H1 (cell line): ENCODE data around the gene FNIP2. TPM values are rescaled to one million over a fixed set of nuclear protein-coding genes. Genes with fewer than 3 reads are reported as not detected.

Experiments
- CTCF ChIA-PET: fragments of 300-600 bp; sonication (Branson Sonifier 250); formaldehyde crosslinking; loops from one replicate; lab custom pipeline; 2021; ENCODE audit not compliant: partially characterized antibody; lab: Charles Lee
- POLR2A ChIA-PET: fragments of 300-600 bp; sonication (Branson Sonifier 250); formaldehyde crosslinking; loops from one replicate; lab custom pipeline; 2021; ENCODE audit warnings: inconsistent platforms; ENCODE audit not compliant: partially characterized antibody; lab: Charles Lee
- DNase-seq, 2 experiments: peaks; one replicate each; pipeline versions ENCODE4 v3.0.0 to v3.0.0-alpha.2; 2010 to 2022; ENCODE audit warnings: low spot score in 2 of 2, low read depth in 1 of 2, mixed read lengths in 1 of 2
- FAIRE-seq: peaks from 2 replicates; lab custom pipeline; 2011; peaks lifted over from hg19 to GRCh38; lab: Jason Lieb, UNC
- H2AFZ ChIP-seq: 2 replicates; pipeline ENCODE4 v1.8.1; 2012; ENCODE audit warnings: low read length, inconsistent platforms
- H2AK5ac ChIP-seq: 2 replicates; pipeline ENCODE4 v1.6.1; 2013; ENCODE audit warnings: low read depth, low read length
- H2BK120ac ChIP-seq: replicated peaks from 2 replicates; pipeline ENCODE3; 2013; ENCODE audit warnings: low read depth, low read length, inconsistent platforms
- H2BK12ac ChIP-seq: 2 replicates; pipeline ENCODE4 v1.6.1; 2013; ENCODE audit warnings: low read depth, low read length
- H2BK15ac ChIP-seq: 2 replicates; pipeline ENCODE4 v1.6.1; 2013; ENCODE audit warnings: low read length
- H2BK20ac ChIP-seq: 2 replicates; pipeline ENCODE4 v1.6.1; 2013; ENCODE audit warnings: low read length
- H2BK5ac ChIP-seq: 2 replicates; pipeline ENCODE4 v1.6.1; 2013; ENCODE audit warnings: low read depth, low read length
- H3K14ac ChIP-seq: 2 replicates; pipeline ENCODE4 v1.6.1; 2013; ENCODE audit warnings: inconsistent platforms; ENCODE audit not compliant: insufficient read length
- H3K18ac ChIP-seq: 2 replicates; pipeline ENCODE4 v1.6.1; 2013; ENCODE audit warnings: low read length; ENCODE audit errors: extremely low read depth
- H3K23ac ChIP-seq: 2 replicates; pipeline ENCODE4 v1.6.1; 2013; ENCODE audit warnings: inconsistent platforms; ENCODE audit not compliant: insufficient read length
- H3K23me2 ChIP-seq: 2 replicates; pipeline ENCODE4 v1.6.1; 2013; ENCODE audit warnings: low read depth, low read length
- H3K27ac ChIP-seq: 2 replicates; pipeline ENCODE4 v1.6.1; 2011; ENCODE audit warnings: low read depth, low read length, inconsistent platforms
- H3K27me3 ChIP-seq, 4 experiments: replicated peaks in 1 of 4; 1 replicate in 1 of 4; 2 replicates in 3 of 4; pipeline versions ENCODE4 v1.6.1 to v1.8.1; 2011 to 2013; ENCODE audit warnings: low read length in 3 of 4, mild to moderate bottlenecking in 3 of 4, inconsistent platforms in 2 of 4, mixed read lengths in 2 of 4, moderate library complexity in 1 of 4; ENCODE audit not compliant: control insufficient read depth in 3 of 4, insufficient read depth in 3 of 4; ENCODE audit errors: extremely low read depth in 1 of 4
- H3K36me3 ChIP-seq, 4 experiments: 2 replicates each; pipeline versions ENCODE4 v1.6.1 to v1.8.1; 2011 to 2013; ENCODE audit warnings: mild to moderate bottlenecking in 4 of 4, low read length in 3 of 4, moderate library complexity in 2 of 4, control low read depth in 1 of 4, inconsistent platforms in 1 of 4; ENCODE audit not compliant: insufficient read depth in 4 of 4, control insufficient read depth in 2 of 4
- H3K4ac ChIP-seq: replicated peaks from 2 replicates; pipeline ENCODE3; 2013; ENCODE audit warnings: low read length, low read depth, mixed read lengths, inconsistent platforms; ENCODE audit not compliant: insufficient read length
- H3K4me1 ChIP-seq, 4 experiments: replicated peaks in 1 of 4; 1 replicate in 1 of 4; 2 replicates in 3 of 4; pipeline versions ENCODE4 v1.6.1 to v1.8.1; 2011 to 2013; ENCODE audit warnings: low read length in 3 of 4, inconsistent platforms in 2 of 4, mixed read lengths in 1 of 4; ENCODE audit not compliant: insufficient read depth in 4 of 4, control insufficient read depth in 3 of 4
- H3K4me2 ChIP-seq, 2 experiments: 2 replicates each; pipeline versions ENCODE4 v1.6.1 to v1.8.1; 2011 to 2013; ENCODE audit warnings: low read depth in 2 of 2, low read length in 2 of 2, control low read depth in 1 of 2, inconsistent platforms in 1 of 2, mild to moderate bottlenecking in 1 of 2; ENCODE audit not compliant: insufficient read depth in 1 of 2
- H3K4me3 ChIP-seq, 4 experiments: fragments of 200-600, 300-600 bp in 1 of 4; sonication (generic), shearing (Covaris generic), sonication (Bioruptor Twin) in 1 of 4; 2 replicates each; pipeline versions ENCODE4 v1.5.1 to v1.8.1; 2011 to 2016; ENCODE audit warnings: low read length in 4 of 4, low read depth in 3 of 4, control low read depth in 2 of 4, inconsistent platforms in 2 of 4, mild to moderate bottlenecking in 2 of 4, mixed read lengths in 1 of 4, moderate library complexity in 1 of 4; ENCODE audit not compliant: insufficient read depth in 2 of 4; ENCODE audit errors: extremely low read depth in 1 of 4
- H3K56ac ChIP-seq: replicated peaks from 2 replicates; pipeline ENCODE3; 2013; ENCODE audit warnings: low read depth, mild to moderate bottlenecking, mixed read lengths, low read length, inconsistent platforms; ENCODE audit not compliant: insufficient read length
- H3K79me1 ChIP-seq: 2 replicates; pipeline ENCODE4 v1.6.1; 2013; ENCODE audit warnings: low read depth, low read length, control low read depth
- H3K79me2 ChIP-seq, 2 experiments: 2 replicates each; pipeline versions ENCODE4 v1.6.1 to v1.8.1; 2012 to 2013; ENCODE audit warnings: low read length in 2 of 2, mild to moderate bottlenecking in 2 of 2, inconsistent platforms in 1 of 2; ENCODE audit not compliant: insufficient read depth in 2 of 2, control insufficient read depth in 1 of 2
- H3K9ac ChIP-seq, 4 experiments: replicated peaks in 1 of 4; 1 replicate in 1 of 4; 2 replicates in 3 of 4; pipeline versions ENCODE4 v1.6.1 to v1.8.1; 2011 to 2013; ENCODE audit warnings: low read depth in 3 of 4, low read length in 3 of 4, control low read depth in 2 of 4, mild to moderate bottlenecking in 2 of 4, moderate library complexity in 2 of 4, inconsistent platforms in 1 of 4; ENCODE audit errors: extremely low read depth in 1 of 4
- H3K9me3 ChIP-seq, 2 experiments: 2 replicates each; pipeline versions ENCODE4 v1.6.1 to v1.8.1; 2012 to 2013; ENCODE audit warnings: mild to moderate bottlenecking in 2 of 2, moderate library complexity in 2 of 2, control low read depth in 1 of 2, inconsistent platforms in 1 of 2, low read depth in 1 of 2, low read length in 1 of 2, mixed read lengths in 1 of 2; ENCODE audit not compliant: insufficient read depth in 2 of 2
- H4K20me1 ChIP-seq, 2 experiments: replicated peaks in 1 of 2; 2 replicates each; pipeline versions ENCODE3 to v1.8.1; 2011 to 2013; ENCODE audit warnings: inconsistent platforms in 2 of 2, low read length in 2 of 2, mild to moderate bottlenecking in 1 of 2; ENCODE audit not compliant: insufficient read depth in 2 of 2, control insufficient read depth in 1 of 2
- H4K5ac ChIP-seq: 2 replicates; pipeline ENCODE4 v1.6.1; 2013; ENCODE audit warnings: low read length, low read depth, mixed read lengths, inconsistent platforms; ENCODE audit not compliant: insufficient read length
- H4K8ac ChIP-seq: 2 replicates; pipeline ENCODE4 v1.8.0; 2013; ENCODE audit warnings: mild to moderate bottlenecking, moderate library complexity, low read length, inconsistent platforms; ENCODE audit not compliant: insufficient read depth; ENCODE audit errors: extremely low read depth
- H4K91ac ChIP-seq: replicated peaks from 2 replicates; pipeline ENCODE3; 2013; ENCODE audit warnings: low read length, mixed read lengths, inconsistent platforms; ENCODE audit not compliant: insufficient read length
- ATF2 ChIP-seq: IDR thresholded peaks from 2 replicates; pipeline ENCODE4 v1.6.1; 2012; ENCODE audit warnings: low read length, inconsistent platforms
- CBX5 ChIP-seq: fragments of 300-800, 300-1000 bp; sonication (generic); IDR thresholded peaks from 2 replicates; pipeline ENCODE4 v1.7.1; 2016; ENCODE audit warnings: antibody characterized with exemption, low read length, low read depth
- CHD1 ChIP-seq: IDR thresholded peaks from 2 replicates; pipeline ENCODE4 v1.6.1; 2012; ENCODE audit warnings: low read depth, low read length, improper control_type of control experiment
- E2F6 ChIP-seq: IDR thresholded peaks from 2 replicates; pipeline ENCODE4 v1.6.1; 2012; ENCODE audit warnings: inconsistent platforms
- KDM1A ChIP-seq: fragments of 200-600, 300-600 bp; sonication (generic); IDR thresholded peaks from 2 replicates; pipeline ENCODE4 v1.7.1; 2016; ENCODE audit warnings: mild to moderate bottlenecking, low read length, borderline replicate concordance
- KDM4A ChIP-seq: IDR thresholded peaks from one replicate; pipeline ENCODE4 v1.7.1; 2012; ENCODE audit warnings: low read depth, mild to moderate bottlenecking, moderate library complexity, low read length, inconsistent platforms; ENCODE audit not compliant: severe bottlenecking
- MAX ChIP-seq: IDR thresholded peaks from 2 replicates; pipeline ENCODE4 v1.6.1; 2012; ENCODE audit warnings: inconsistent platforms
- RAD21 ChIP-seq, 2 experiments: IDR thresholded peaks in 1 of 2; conservative IDR thresholded peaks in 1 of 2; 2 replicates each; pipeline ENCODE4 v1.6.1; 2011; ENCODE audit warnings: low read depth in 2 of 2, low read length in 2 of 2, improper control_type of control experiment in 1 of 2, inconsistent platforms in 1 of 2, mild to moderate bottlenecking in 1 of 2, moderate library complexity in 1 of 2
- WGBS, 2 experiments: shearing (Covaris generic) in 1 of 2; methylation state at CpG; one replicate each; pipeline versions ENCODE4 v1.1.6 to v1.1.7; 2013 to 2015; ENCODE audit warnings: low lambda C conversion rate in 2 of 2, mixed read lengths in 2 of 2, inconsistent platforms in 1 of 2, low coverage in 1 of 2, missing lambda C conversion rate in 1 of 2; ENCODE audit not compliant: insufficient replicate concordance in 2 of 2, insufficient coverage in 1 of 2, insufficient read length in 1 of 2; ENCODE audit errors: extremely low coverage in 1 of 2, missing lambda C conversion rate in 1 of 2; 5-methylcytosine and 5-hydroxymethylcytosine counted together
- polyA plus RNA-seq, 7 experiments: library from polyadenylated mRNA; depleted of rRNA in 3 of 7; stranded (reverse) in 5 of 7; unstranded in 2 of 7; fragments of >200 nt in 5 of 7; fragments of 200-250 nt in 2 of 7; gene quantifications; 1 replicate in 5 of 7; 2 replicates in 1 of 7; 4 replicates in 1 of 7; pipeline versions ENCODE4 v1.2.1 to v1.2.3, GENCODE V29; 2011 to 2013; ENCODE audit warnings: missing spikeins in 2 of 7, mixed read lengths in 2 of 7
- total RNA-seq: library from RNA; stranded (reverse); fragmentation: NEBNext Ultra II Directional; extraction: Animal tissue kit (Norgen Biotek cat#: 25700); gene quantifications from 2 replicates; pipeline ENCODE4 v1.2.1, GENCODE V29; 2021

Gene FNIP2
- total and polyA plus RNA-seq, 2 of the 8 experiments (the other 6 are each of a cell fraction or from before 2014, with no cell fraction given), result 4.0 to 13.0 TPM

GRCh38 chr4:158807691-158808090, 38.9 kb downstream of the FNIP2 start:
- no peak overlapping the region for H2BK15ac ChIP-seq
- H3K23me2 ChIP-seq, result no peaks in the 10 kb centered on the region
- no peak overlapping the region for H2AFZ ChIP-seq
- H3K4me3 ChIP-seq, result no peak overlapping the region
- no peak overlapping the region for H3K23ac ChIP-seq
- no peak overlapping the region for H2AK5ac ChIP-seq
- no peak overlapping the region for H4K5ac ChIP-seq
- H3K18ac ChIP-seq, result no peak overlapping the region
- no peaks in the 10 kb centered on the region for H4K20me1 ChIP-seq
- H3K36me3 ChIP-seq, result no peaks in the 10 kb centered on the region
- H2BK12ac ChIP-seq, result no peak overlapping the region
- TF ChIP-seq KDM4A (no peak), RAD21 (IDR thresholded peaks at IDR 0.05 in 1 of 2, conservative IDR thresholded peaks at IDR 0.05 in 1 of 2; ENCODE audit: low read depth in 2 of 2, low read length in 2 of 2) (no peak), CBX5 (no peak), E2F6 (no peak), KDM1A (no peak), ATF2 (no peak), CHD1 (no peak), MAX (no peak)
- peaks cover 0 to 4% (median 3%) of the 10 kb centered on the region in 4 experiments; a peak in 3 of 7 replicates for H3K4me1 ChIP-seq
- H3K4me2 ChIP-seq, result no peak overlapping the region
- H3K27me3 ChIP-seq, result no peaks in the 10 kb centered on the region
- H3K56ac ChIP-seq, result no peak overlapping the region
- no peak overlapping the region for H3K27ac ChIP-seq
- no peak overlapping the region for H3K4ac ChIP-seq
- whole genome bisulfite sequencing, 2 experiments, result 85% methylated on average over 3 of the region's 3 CpGs; no CpG with 5 or more reads in 1 of the 2 experiments
- H2BK20ac ChIP-seq, result no peak overlapping the region
- no peak overlapping the region for H4K91ac ChIP-seq
- H3K79me2 ChIP-seq, result no peaks in the 10 kb centered on the region
- no peak for DNase-seq
- H3K9ac ChIP-seq, result no peak overlapping the region
- H4K8ac ChIP-seq, result no peak overlapping the region
- H3K79me1 ChIP-seq, result no peaks in the 10 kb centered on the region
- POLR2A ChIA-PET, result no interaction called here
- H3K14ac ChIP-seq, result no peak overlapping the region
- no peak overlapping the region for H2BK120ac ChIP-seq
- CTCF ChIA-PET, result interaction anchor here (0.7 kb wide), 1 partner anchor 107 kb away, joined by 4 read pairs; no protein-coding TSS in a partner anchor
- no peaks in the 10 kb centered on the region for H3K9me3 ChIP-seq
- FAIRE-seq, result no peak
- no peak overlapping the region for H2BK5ac ChIP-seq
